Testis (tissue), 2 donors: ENCODE data around the gene STARD13.

Experiments used
- POLR2A ChIP-seq: fragments of 450-650 bp; IDR thresholded peaks from one replicate; pipeline ENCODE4 v1.6.1; 2017; ENCODE audit warnings: antibody characterized with exemption, mild to moderate bottlenecking, moderate library complexity
- TF ChIP-seq, protein P1 (sequence below), 3 experiments: fragments of 450-650 bp in 2 of 3; fragments of 200-600 bp in 1 of 3; sonication (generic) in 1 of 3; IDR thresholded peaks; one replicate each; pipeline ENCODE4 v1.5.1; 2016 to 2019; ENCODE audit warnings: antibody characterized with exemption in 3 of 3, mild to moderate bottlenecking in 2 of 3, moderate library complexity in 1 of 3

DNA sequence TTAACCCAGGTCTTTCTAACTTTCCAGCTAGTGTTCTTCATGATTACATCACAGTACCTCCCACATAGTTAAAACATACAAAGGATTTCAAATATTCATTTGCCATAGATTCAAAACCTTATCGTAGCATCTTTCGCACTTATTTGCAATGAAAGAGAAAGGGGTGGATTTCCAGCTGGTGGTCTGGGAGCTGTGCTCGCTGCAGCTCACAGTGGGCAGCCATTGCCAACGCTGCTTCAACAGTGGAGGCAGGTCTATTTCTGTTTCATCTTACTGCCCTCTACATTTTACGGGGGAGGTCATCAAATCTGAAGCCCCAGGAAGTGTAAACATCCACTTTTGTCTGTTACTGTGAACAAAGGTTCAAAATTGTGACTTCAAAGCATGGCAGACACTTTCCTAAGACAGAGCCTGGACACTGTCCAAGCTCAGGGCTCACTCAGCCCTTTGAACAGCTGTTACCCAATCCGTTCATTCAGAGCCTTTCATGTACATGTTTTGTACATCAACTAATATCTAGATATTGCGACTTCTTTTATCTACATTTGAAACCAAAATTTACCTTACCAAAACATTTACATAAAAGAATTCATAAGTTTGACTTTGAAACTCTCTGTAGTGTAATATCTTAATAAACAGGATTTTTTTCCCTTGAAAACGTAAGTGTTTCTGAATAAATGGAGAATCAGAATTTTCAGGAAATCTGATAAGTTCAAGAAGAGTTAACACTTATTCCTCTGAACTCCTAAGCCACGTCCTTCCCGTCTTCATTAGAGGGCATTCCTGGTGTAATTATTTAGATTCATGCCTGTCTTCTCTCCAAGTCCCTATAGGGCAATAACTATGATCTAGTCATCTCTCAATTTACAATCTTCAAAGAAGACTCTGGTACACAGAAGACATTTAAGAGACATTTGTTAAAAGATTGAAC is 25.1 kb downstream of the STARD13 start:
- TF ChIP-seq, protein P1, sequence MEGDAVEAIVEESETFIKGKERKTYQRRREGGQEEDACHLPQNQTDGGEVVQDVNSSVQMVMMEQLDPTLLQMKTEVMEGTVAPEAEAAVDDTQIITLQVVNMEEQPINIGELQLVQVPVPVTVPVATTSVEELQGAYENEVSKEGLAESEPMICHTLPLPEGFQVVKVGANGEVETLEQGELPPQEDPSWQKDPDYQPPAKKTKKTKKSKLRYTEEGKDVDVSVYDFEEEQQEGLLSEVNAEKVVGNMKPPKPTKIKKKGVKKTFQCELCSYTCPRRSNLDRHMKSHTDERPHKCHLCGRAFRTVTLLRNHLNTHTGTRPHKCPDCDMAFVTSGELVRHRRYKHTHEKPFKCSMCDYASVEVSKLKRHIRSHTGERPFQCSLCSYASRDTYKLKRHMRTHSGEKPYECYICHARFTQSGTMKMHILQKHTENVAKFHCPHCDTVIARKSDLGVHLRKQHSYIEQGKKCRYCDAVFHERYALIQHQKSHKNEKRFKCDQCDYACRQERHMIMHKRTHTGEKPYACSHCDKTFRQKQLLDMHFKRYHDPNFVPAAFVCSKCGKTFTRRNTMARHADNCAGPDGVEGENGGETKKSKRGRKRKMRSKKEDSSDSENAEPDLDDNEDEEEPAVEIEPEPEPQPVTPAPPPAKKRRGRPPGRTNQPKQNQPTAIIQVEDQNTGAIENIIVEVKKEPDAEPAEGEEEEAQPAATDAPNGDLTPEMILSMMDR (IDR thresholded peaks at IDR 0.05), result no peak
- no peak for TF ChIP-seq POLR2A
